ENCODE measurements around the gene NPB.

Gene NPB

GRCh38 chr17:81902653-81903414 is 796 bp downstream of the NPB start:
- H3K9me3 ChIP-seq (ENCODE audit: insufficient read depth, low read depth, low read length): no peaks in the 10 kb centered on the region

GRCh38 chr17:81903415-81903831 is 1.4 kb downstream of the NPB start:
- Histone ChIP-seq H3K9me3 (ENCODE audit: insufficient read depth, low read depth, low read length) (no peaks in the 10 kb centered on the region), H3K4me1 (ENCODE audit: insufficient read depth, low read length) (no peaks in the 10 kb centered on the region; the same call in 1 of the 2 replicates), H3K36me3 (ENCODE audit: insufficient read depth, low read length) (peaks cover 14% of the 10 kb centered on the region), H3K27ac (ENCODE audit: low read depth, low read length) (no peak overlapping the region), H3K27me3 (ENCODE audit: insufficient read depth, low read length) (peaks cover 25% of the 10 kb centered on the region), H3K4me3 (ENCODE audit: low read length) (no peak overlapping the region), H3K9ac (ENCODE audit: low read depth, low read length) (no peak overlapping the region)
- WGBS: 94% methylated on average over 10 of the region's 10 CpGs

More at GRCh38 chr17:81902653-81903414, 796 bp downstream of the NPB start:
- H3K36me3 ChIP-seq (ENCODE audit: insufficient read depth, low read length): peaks cover 20% of the 10 kb centered on the region
- H3K9ac ChIP-seq (ENCODE audit: low read depth, low read length): peak overlapping the region; percentile 58; the same call in 1 of the 2 replicates
- peaks cover 25% of the 10 kb centered on the region for H3K27me3 ChIP-seq (ENCODE audit: insufficient read depth, low read length)
- WGBS: 60% methylated on average over 47 of the region's 47 CpGs
- peak overlapping the region; percentile 49 for H3K4me3 ChIP-seq (ENCODE audit: low read length)
- no peak overlapping the region for H3K27ac ChIP-seq (ENCODE audit: low read depth, low read length)
- no peaks in the 10 kb centered on the region; the same call in 1 of the 2 replicates for H3K4me1 ChIP-seq (ENCODE audit: insufficient read depth, low read length)

GRCh38 chr17:81903896-81904599 is 2.0 kb downstream of the NPB start:
- Histone ChIP-seq H3K36me3 (ENCODE audit: insufficient read depth, low read length) (peaks cover 11% of the 10 kb centered on the region; the same call in 1 of the 2 replicates), H3K9ac (ENCODE audit: low read depth, low read length) (no peak overlapping the region), H3K27me3 (ENCODE audit: insufficient read depth, low read length) (peaks cover 25% of the 10 kb centered on the region), H3K4me1 (ENCODE audit: insufficient read depth, low read length) (no peaks in the 10 kb centered on the region), H3K4me3 (ENCODE audit: low read length) (no peak overlapping the region), H3K9me3 (ENCODE audit: insufficient read depth, low read depth, low read length) (no peaks in the 10 kb centered on the region), H3K27ac (ENCODE audit: low read depth, low read length) (no peak overlapping the region)
- 96% methylated on average over 24 of the region's 24 CpGs for WGBS

GRCh38 chr17:81904600-81905423 is 2.8 kb downstream of the NPB start:
- 93% methylated on average over 28 of the region's 28 CpGs for WGBS
- no peak overlapping the region for H3K4me3 ChIP-seq (ENCODE audit: low read length)
- H3K9me3 ChIP-seq (ENCODE audit: insufficient read depth, low read depth, low read length): no peaks in the 10 kb centered on the region
- H3K27me3 ChIP-seq (ENCODE audit: insufficient read depth, low read length): peaks cover 25% of the 10 kb centered on the region
- peaks cover 10% of the 10 kb centered on the region; the same call in 1 of the 2 replicates for H3K36me3 ChIP-seq (ENCODE audit: insufficient read depth, low read length)
- no peak overlapping the region for H3K27ac ChIP-seq (ENCODE audit: low read depth, low read length)
- H3K4me1 ChIP-seq (ENCODE audit: insufficient read depth, low read length): no peaks in the 10 kb centered on the region
- no peak overlapping the region for H3K9ac ChIP-seq (ENCODE audit: low read depth, low read length)

GRCh38 chr17:81905424-81905875 is 3.4 kb downstream of the NPB start:
- Histone ChIP-seq H3K9ac (ENCODE audit: low read depth, low read length) (no peak overlapping the region), H3K9me3 (ENCODE audit: insufficient read depth, low read depth, low read length) (no peaks in the 10 kb centered on the region), H3K4me1 (ENCODE audit: insufficient read depth, low read length) (no peaks in the 10 kb centered on the region), H3K27ac (ENCODE audit: low read depth, low read length) (no peak overlapping the region), H3K27me3 (ENCODE audit: insufficient read depth, low read length) (peaks cover 32% of the 10 kb centered on the region), H3K36me3 (ENCODE audit: insufficient read depth, low read length) (0 out of 2 replicates have a peak, but pooled peaks cover 7% of the 10 kb centered on the region), H3K4me3 (ENCODE audit: low read length) (no peak overlapping the region)
- 93% methylated on average over 16 of the region's 16 CpGs for WGBS

- H3K4me1 ChIP-seq (ENCODE audit: insufficient read depth, low read length): no peaks in the 10 kb centered on the region
- H3K27ac ChIP-seq (ENCODE audit: low read depth, low read length): no peak overlapping the region
- H3K9me3 ChIP-seq (ENCODE audit: insufficient read depth, low read depth, low read length): no peaks in the 10 kb centered on the region
- 0 out of 2 replicates have a peak, but pooled peaks cover 7% of the 10 kb centered on the region for H3K36me3 ChIP-seq (ENCODE audit: insufficient read depth, low read length)
- WGBS: 97% methylated on average over 10 of the region's 10 CpGs
- H3K4me3 ChIP-seq (ENCODE audit: low read length): no peak overlapping the region
- no peak overlapping the region for H3K9ac ChIP-seq (ENCODE audit: low read depth, low read length)
- peaks cover 31% of the 10 kb centered on the region for H3K27me3 ChIP-seq (ENCODE audit: insufficient read depth, low read length)
These were observed 4.0 kb downstream of the NPB start for GRCh38 chr17:81905993-81906392.

- Histone ChIP-seq H3K9ac (ENCODE audit: low read depth, low read length) (no peak overlapping the region), H3K9me3 (ENCODE audit: insufficient read depth, low read depth, low read length) (no peaks in the 10 kb centered on the region), H3K27me3 (ENCODE audit: insufficient read depth, low read length) (peaks cover 25% of the 10 kb centered on the region), H3K36me3 (ENCODE audit: insufficient read depth, low read length) (0 out of 2 replicates have a peak, but pooled peaks cover 7% of the 10 kb centered on the region), H3K4me1 (ENCODE audit: insufficient read depth, low read length) (no peaks in the 10 kb centered on the region), H3K4me3 (ENCODE audit: low read length) (no peak overlapping the region), H3K27ac (ENCODE audit: low read depth, low read length) (no peak overlapping the region)
- 91% methylated on average over 15 of the region's 15 CpGs for WGBS
These were observed 4.6 kb downstream of the NPB start for GRCh38 chr17:81906476-81907218.

- Histone ChIP-seq H3K36me3 (ENCODE audit: insufficient read depth, low read length) (0 out of 2 replicates have a peak, but pooled peaks cover 7% of the 10 kb centered on the region), H3K9me3 (ENCODE audit: insufficient read depth, low read depth, low read length) (no peaks in the 10 kb centered on the region), H3K4me3 (ENCODE audit: low read length) (no peak overlapping the region), H3K27me3 (ENCODE audit: insufficient read depth, low read length) (peaks cover 16% of the 10 kb centered on the region), H3K9ac (ENCODE audit: low read depth, low read length) (no peak overlapping the region), H3K4me1 (ENCODE audit: insufficient read depth, low read length) (no peaks in the 10 kb centered on the region), H3K27ac (ENCODE audit: low read depth, low read length) (no peak overlapping the region)
- 94% methylated on average over 26 of the region's 26 CpGs for WGBS
These were observed 5.4 kb downstream of the NPB start for GRCh38 chr17:81907219-81908145.

- H3K9me3 ChIP-seq (ENCODE audit: insufficient read depth, low read depth, low read length): no peaks in the 10 kb centered on the region
- peaks cover 19% of the 10 kb centered on the region for H3K36me3 ChIP-seq (ENCODE audit: insufficient read depth, low read length)
- H3K27ac ChIP-seq (ENCODE audit: low read depth, low read length): no peak overlapping the region
- 95% methylated on average over 11 of the region's 11 CpGs for WGBS
- no peak overlapping the region for H3K4me3 ChIP-seq (ENCODE audit: low read length)
- H3K4me1 ChIP-seq (ENCODE audit: insufficient read depth, low read length): no peaks in the 10 kb centered on the region
- peaks cover 10% of the 10 kb centered on the region for H3K27me3 ChIP-seq (ENCODE audit: insufficient read depth, low read length)
- H3K9ac ChIP-seq (ENCODE audit: low read depth, low read length): no peak overlapping the region
These were observed 6.8 kb downstream of the NPB start for GRCh38 chr17:81908793-81909192.

All from HUES64 (cell line).